HG02981 (cell line): ENCODE measurements around the gene ZNF677.
"Not testable (repeated sequence)": the region's sequence is repeated elsewhere in the genome, so short reads cannot be mapped to it uniquely, and the experiment has no call there.

Experiments used
- ATAC-seq: cut with Tn5 transposase; IDR thresholded peaks from one replicate; pipeline ENCODE4 v1.9.1; 2021; ENCODE audit warnings: mild to moderate bottlenecking, moderate library complexity; ENCODE audit not compliant: unreplicated experiment

The ZNF677 gene

GRCh38 chr19:53195265-53195903, 59.3 kb downstream of the ZNF677 start:
- no peak for ATAC-seq

GRCh38 chr19:53193535-53194222, 61.0 kb downstream of the ZNF677 start:
- no peak for ATAC-seq

GRCh38 chr19:53192771-53193534, 61.7 kb downstream of the ZNF677 start, which contains the start of gene ZNF665:
TSS of gene ZNF665 (minus strand) at chr19:53193358. CDS start at chr19:53182898, 10,460 bp downstream.
- no peak for ATAC-seq

- no peak for ATAC-seq
Measured at GRCh38 chr19:53190253-53190652, 64.4 kb downstream of the ZNF677 start.

- ATAC-seq: not testable (repeated sequence)
Measured at GRCh38 chr19:53189691-53190198, 64.9 kb downstream of the ZNF677 start.
